GM19240 (cell line): ENCODE data around the gene CFAP90.

Source experiments
- DNase-seq: peaks from one replicate; pipeline ENCODE4 v3.0.0; 2011; ENCODE audit warnings: low spot score; ENCODE audit not compliant: insufficient read length

The CFAP90 gene

DNA sequence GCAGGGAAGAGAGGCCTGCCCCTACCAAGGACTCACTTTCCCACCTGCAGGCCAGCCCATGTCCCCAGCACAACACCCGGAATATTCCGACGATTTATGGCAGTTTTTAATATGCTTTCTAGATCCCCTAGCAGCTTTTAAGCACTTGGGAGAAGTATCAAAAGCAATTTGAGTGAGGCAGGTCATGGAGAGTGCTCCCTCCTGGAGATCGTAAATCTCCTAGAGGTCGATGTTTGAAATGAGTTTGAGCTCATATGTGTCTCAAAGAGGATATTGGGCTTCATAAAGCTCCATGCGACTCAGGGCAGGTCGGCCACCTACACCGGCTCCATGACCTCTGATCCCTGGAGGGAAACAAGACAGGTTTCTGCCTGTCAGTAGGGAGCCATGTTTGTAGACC is 27.3 kb downstream of the CFAP90 start:
- DNase-seq: no peak

DNA sequence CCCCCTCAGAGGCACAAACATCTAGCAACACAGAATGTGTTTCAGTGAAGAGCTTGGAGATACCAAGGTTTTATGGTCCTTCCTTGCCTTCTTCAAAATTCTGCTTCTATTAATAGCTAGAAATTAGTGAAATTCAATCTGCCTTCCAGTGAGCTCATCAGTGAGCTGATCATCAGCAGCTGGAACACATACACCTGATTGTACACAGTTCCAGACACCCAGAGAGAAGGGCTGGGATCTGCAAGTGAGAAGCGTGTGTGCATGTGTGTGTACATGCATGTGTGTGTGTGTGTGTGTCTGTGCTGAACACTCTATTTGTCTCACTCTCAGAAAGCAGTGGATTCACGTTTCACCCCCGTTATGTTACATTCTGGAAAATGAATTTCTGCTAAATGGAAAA is 28.5 kb downstream of the CFAP90 start:
- DNase-seq: no peak

DNA sequence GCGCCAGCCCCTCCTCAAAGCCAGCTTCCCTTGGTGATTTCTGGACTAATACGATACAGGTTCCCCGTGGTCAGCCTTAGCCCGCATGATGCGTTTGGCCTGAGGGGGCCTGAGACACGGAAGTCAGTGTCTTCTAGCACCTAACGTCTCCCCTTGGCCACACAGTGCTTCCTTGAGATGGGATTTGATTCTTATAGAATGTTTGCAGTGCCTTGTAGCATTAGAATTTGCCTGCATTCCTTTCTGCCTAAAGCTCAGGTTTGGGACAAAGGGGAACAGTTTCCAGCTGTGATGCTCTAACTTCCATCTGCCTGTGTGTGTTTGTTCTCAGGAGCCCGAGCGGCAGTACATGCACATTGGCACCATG is 34.4 kb downstream of the CFAP90 start:
- DNase-seq: no peak

DNA sequence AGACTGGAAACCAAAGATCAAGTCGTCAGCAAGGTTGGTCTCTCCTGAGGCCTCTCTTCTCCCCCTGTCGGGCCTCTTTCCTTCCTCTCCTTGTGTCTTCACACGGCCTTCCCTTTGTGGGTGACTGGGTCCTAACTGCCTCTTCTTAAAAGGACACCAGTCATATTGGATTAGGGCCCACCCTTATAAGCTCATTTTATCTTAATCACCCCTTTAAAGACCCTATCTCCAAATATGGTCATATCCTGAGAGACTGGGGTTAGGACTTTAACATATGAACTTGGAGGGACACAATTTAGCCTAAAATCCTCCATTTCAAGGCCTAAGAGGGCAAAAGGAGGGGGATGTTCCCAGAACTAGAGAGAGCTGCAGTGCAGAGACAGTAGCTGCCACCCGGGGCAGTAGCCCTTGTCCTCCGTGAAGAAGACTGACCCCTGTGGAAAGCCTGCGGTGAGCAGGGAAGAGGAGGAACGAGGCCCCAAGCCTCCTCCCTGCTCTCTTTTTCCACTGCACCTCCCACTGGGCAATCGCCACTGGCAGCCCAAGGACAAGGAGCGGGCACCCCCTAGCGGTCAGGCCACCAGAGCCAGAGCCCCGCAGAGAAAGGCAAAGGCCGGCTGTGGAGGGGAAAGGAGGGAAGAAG is 34.9 kb downstream of the CFAP90 start:
- peak; percentile 68 for DNase-seq

DNA sequence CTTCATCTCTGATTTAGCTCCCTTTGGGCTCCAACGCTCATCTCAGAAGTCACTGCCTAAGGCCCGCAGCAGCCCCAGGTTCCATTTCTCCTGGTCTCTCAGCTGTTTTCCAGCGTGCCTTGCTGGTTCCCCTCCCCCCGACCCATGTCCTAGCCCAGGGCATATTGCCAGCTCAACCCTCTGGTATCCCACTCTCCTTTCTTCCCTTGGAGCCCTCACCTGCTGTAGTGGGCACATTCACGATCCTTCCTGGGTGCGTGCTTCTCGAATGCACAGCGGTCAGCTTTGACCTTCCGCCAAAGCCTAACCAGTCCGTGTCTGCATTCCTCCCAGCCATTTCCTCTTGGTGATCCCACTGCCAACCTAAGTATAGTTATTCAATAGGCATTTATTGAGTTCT is 36.1 kb downstream of the CFAP90 start:
- no peak for DNase-seq

DNA sequence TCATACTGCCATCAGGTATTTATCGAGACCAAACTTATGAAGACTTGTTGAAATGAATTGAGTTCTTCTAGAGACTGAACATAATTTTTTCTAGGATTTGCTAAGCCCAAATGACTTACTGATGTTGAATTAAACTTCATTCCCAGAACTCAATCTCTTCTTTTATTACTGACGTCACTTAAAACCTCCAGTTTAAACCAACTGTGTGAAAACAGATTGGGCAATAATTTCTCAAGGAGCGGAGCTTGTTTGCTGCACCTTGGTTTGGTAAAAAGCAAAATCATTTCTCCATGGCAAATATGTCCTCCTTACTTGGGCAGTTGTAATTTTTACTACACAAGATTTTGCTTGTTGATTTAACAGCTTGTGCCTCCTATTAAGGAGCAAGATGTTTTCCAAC is 37.4 kb downstream of the CFAP90 start:
- no peak for DNase-seq

DNA sequence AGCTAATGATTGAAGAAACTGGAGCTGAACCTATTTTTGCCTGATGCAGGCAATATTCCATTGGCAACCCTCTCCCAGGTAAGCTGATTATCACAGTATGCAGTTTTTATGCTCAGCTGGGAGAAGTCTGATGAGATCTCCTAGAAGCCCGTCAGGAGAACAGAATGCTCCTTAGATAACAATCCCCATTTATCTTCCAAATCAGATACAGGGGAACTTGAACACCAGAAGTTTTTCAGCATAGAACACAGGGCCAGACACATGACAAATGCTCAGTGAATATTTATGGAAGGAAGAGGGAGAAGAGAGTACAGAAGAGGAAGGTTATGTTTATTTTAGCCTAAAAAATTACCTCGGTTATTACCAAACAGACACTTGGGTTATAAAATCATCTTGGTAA is 37.9 kb downstream of the CFAP90 start:
- DNase-seq: no peak

DNA sequence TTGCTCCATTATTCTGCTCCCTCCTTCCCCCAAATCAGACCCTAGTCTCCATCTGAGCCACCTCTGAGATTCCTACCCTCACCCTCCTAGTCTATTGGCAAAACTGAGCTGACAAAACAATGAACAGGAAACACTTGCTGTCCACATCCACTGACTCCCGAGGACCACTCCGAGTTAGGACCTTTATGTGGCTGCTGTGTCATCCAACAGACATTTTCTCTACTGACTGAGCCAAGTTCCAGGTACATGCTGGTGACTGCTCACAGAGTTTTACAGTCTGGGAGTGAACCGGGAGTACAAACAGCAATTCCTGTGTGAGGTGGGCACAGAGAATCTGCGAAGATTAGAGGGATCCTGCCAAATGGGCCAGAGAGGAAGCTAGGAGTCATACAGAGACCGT is 39.2 kb downstream of the CFAP90 start:
- DNase-seq: no peak

DNA sequence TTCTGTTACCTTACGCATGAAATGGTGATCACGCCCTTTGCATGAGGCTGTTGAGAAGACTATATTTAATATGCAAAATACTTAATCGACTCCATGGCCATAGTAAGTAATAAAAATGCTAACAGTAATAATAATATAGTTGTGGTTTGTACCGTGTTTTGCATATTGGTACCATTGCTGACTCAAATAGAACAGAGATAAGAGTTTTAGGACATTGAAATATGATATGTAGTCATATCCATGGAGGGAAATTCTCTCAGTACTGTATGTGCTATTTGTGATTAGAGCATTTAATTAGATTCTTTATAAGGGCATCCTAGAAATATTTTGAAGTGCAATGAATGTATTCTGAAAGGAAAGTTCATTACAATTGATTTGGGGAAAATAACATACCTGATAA is 41.9 kb downstream of the CFAP90 start:
- no peak for DNase-seq

DNA sequence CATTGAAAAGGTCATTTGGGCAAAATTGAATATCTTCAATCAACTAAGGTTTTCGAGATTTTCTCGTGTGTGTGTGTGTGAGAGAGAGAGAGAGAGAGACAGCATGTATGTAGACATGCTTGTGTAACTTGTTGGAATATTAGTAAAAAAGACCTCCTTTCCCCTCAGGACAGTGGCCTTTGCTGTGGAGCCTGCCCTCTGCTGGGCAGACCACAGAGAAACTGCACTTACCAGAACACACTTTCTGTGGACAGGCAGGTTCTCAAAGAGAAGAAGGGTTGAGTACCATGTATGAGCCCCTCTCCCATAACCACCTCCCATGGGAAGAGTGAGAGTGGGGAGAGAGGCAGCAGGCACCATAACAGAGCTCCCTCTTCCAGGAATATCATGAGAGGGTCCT is 45.6 kb downstream of the CFAP90 start:
- no peak for DNase-seq

DNA sequence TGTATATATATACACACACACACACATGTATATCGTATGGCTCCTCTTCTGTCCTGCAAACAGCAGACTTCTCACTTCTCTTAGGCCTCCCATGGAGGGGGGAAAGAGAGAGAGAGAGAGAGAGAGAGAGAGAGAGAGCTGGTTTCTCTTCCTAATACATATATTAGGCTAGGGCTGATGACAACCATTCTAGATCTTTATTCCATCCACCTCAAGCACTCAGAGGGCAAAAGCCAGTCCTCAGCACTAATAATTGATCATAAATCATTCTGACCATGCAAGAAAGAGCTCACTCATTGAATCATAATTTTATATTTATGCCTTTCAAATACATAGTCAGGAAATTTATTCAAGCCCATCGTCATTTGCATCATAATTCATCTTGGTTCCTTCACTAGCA is 47.0 kb downstream of the CFAP90 start:
- no peak for DNase-seq

DNA sequence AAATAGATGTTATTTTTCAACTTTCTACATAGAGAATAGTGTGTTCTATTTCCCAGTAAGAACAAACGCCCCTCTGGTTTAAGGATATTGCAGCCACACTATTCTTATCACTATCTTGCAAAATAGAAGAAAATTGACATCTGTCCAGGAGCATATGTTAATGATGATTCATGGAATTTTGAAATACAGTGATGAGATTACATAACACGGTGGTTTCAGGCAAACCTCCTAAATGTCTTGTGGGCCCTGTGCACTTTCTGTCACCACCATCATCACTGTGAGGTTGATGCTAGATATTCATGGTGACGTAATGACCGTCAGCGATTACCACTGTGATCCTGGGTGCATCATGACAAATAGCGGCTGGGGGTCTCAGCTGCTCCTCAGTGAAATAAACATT is 48.1 kb downstream of the CFAP90 start:
- no peak for DNase-seq

DNA sequence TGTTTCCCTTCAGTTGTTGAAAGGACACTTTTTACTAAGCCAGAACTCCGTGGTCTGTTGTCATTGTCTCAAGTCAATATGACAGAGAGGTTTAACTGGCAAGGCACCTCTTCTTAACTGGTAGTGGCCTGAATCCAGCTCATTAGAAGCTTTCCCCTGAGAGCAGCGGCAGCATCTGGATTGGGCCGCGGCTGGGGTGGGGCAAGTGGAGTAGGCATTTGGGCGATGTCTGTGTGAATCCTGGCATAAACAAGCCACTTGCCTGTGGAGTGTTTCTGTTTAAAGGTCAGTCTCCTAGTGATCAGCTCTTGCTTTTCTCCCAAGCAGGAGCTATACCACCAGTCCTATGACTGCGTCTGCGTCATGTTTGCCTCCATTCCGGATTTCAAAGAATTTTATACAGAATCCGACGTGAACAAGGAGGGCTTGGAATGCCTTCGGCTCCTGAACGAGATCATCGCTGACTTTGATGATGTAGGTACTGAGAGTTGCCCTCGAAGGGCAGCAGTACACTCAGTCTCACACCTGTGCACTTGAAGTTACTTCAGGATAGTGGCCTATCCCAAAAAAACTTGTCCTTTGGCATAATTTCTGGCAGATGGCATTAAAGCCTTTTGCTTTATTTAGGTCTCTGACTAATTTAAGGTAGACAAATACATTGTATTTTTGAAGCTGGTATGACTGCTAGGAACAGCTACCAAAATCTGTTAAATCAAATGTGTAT is 48.9 kb downstream of the CFAP90 start:
- DNase-seq: no peak

DNA sequence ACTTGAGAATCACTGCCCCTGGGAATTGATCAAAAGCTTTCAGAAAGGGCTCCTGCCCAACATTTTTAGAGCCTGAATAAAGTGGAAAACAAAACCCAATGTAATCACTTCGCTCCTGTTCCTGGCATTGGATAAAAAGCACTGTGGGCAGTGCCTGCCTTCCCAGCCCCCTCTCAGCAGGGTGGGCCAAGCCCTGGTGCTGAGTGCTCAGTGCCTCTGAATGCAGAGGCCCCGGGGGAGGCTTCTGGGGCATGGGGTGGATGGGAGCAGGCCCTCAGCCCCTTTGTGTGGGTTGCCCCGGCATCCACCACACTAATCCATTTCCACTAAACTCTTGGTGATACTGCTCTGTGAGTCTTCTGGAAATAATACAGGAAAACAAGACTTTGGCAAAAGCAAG is 55.6 kb downstream of the CFAP90 start:
- DNase-seq: no peak

DNA sequence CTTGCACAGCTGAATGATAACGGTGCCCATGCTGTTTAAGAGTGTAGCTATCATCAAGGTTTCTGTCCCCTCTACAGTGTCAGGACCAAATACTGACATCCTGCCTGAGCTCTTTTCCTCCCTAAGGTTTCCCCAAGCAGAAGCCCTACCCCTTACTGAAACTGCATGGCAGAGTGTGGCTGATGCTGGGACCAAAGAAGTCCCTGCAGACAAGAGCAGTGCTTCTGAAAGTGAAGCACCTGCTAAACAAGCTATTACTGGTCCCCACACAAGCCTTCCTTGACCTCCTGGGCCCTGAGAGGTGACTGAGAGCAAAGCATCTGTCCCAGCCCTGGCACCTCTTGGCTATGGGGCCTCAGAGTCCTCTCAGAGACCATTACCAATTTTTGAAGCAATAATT is 56.1 kb downstream of the CFAP90 start:
- no peak for DNase-seq

DNA sequence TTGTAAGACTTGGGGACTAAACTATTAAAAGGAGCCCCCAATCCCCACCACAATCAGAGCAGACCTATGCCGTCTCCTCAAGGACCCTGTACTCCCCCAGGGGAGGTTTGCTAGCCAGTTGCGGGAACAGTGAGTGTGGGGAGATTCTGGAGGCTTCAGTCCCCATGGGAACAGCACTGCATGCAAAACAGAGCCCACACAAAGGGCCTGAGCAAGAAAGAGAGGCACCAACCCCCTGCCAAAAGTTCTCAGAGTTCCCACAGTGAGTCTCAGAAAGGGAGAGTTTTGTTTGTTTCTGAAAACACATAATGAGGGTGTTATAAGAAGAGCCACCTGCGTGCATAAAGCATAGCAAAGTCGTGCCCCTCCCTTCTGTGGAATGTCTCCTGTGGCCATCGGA is 56.6 kb downstream of the CFAP90 start:
- no peak for DNase-seq

DNA sequence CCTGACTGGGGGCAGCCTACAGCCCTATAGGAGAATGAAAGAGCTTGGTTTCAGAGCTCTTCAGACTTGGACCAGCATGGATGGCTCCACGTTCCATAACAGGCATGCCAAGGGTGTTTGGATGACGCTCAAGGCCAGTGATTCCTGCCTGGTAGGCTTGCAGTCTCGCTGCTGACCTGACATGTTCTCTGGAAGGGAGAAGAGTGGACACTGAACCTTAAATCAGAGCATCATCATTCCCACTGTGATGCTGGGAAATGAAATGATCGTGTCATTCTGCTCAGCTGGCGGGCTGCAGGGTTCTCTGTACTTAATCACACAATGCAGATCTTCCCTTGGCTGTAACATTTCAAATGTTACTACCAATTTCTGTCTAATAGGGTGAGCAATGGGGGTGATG is 57.0 kb downstream of the CFAP90 start:
- no peak for DNase-seq

DNA sequence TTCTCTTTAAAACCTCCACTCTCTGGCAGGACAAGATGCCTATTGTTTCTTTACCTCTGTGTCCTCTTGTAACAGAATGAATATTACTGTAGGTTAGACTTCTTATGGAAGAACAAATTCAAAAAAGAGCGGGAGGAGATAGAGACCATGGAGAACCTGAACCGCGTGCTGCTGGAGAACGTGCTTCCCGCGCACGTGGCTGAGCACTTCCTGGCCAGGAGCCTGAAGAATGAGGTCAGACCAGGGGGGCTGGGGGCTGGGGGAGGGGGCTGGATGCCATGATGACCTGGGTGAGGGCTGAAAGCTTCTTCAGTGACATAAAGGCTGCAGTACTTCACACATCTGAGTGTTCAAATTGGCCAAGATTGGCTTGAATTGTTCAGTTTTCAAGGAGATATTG is 61.4 kb downstream of the CFAP90 start:
- DNase-seq: no peak

DNA sequence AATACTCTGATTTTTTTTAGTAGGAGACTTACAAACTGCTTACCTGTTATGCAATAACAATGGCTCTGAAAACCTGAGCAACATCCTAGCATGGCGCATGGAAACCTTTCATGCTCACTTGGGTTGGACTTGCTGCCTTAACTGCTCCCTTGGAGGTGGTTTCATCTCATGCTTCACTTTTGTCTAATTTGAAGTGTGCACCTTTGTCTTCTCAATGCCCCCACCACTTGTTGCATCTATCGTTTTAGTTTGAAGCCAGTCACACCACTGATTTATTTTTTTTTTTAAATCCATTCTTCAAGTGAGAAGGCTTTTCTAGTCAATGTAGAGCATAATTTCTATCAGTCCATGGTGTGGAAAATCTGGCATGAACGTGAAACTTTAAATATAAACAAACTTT is 63.2 kb downstream of the CFAP90 start:
- DNase-seq: no peak

DNA sequence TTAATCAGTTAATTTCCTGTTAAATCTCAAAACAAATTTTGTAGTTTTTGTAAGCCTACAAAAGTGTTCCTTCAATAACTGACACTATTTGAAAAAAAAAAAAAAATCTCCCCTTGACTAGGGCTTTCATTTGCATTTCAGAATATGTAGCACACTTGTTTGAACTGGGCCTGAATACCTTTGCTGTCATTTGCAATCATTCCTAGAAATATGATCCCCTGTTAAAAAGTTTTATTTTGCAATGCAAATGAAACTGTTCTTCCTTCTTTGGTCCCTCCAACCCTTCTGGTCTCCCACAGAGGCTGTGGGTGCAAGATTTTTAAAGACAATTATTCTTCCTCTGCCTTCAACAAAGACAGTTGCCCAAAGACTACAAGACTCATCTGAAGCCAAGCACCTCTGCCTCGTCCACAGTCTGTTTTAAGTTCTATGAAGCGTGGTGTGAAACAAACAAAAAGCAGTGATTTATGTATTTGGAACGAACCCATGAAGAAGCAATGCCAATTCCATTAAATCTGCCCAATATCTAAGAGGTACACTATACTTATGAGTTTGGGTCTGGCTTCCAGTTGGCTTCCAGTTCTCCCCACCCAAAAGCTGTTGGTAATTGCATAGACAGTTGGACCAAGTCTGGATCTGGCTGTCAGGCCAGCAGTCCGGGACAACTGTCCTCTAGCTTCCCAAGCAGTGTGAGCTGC is 66.1 kb downstream of the CFAP90 start:
- no peak for DNase-seq

DNA sequence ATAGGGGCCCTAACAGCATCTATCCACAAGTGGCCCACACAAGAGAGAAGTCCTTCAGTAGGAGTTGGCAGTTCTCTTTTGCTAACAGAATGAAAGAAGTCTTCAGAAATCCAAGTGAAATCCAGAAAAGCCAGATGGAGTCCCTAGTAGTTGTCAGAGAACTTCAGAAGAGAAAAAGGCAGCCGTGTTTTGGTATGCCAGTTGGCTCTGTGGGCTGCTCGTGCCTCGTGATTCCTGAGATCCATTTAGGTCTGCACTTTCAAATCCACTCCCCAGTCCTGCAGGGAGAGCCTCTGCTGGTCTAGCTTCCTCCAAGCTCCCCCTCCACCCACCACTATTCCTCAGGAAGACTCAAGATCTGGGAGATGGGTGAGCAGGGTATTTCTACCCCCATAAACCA is 69.0 kb downstream of the CFAP90 start:
- DNase-seq: no peak
